B cell (primary cell): ENCODE measurements around the gene ANKRD65. TPM values are rescaled to one million over a fixed set of nuclear protein-coding genes. Genes with fewer than 3 reads are reported as not detected.

ENCODE experiments used
- ATAC-seq: fragments of 200-7000 bp; cut with Tn5 transposase; one replicate; pipeline ENCODE4 v1.10.0; 2021; ENCODE audit warnings: low read depth, mild to moderate bottlenecking, moderate number of reproducible peaks, moderate library complexity
- CTCF ChIA-PET: fragments of 350-600 bp; sonication (Branson Sonifier 250); formaldehyde crosslinking; loops from one replicate; lab custom pipeline; 2021; ENCODE audit warnings: antibody characterized with exemption, inconsistent platforms; lab: Charles Lee
- POLR2A ChIA-PET: fragments of 350-600 bp; sonication (Branson Sonifier 250); formaldehyde crosslinking; loops from one replicate; lab custom pipeline; 2021; ENCODE audit warnings: antibody characterized with exemption; lab: Charles Lee
- DNase-seq: peaks from one replicate; pipeline ENCODE4 v3.0.0; 2013
- H2AFZ ChIP-seq: 2 replicates; pipeline ENCODE4 v1.6.1; 2012; ENCODE audit warnings: mild to moderate bottlenecking, low read depth, low read length; ENCODE audit not compliant: insufficient read depth, poor library complexity, severe bottlenecking
- H3K27ac ChIP-seq, 2 donors: 1 replicate in 1 of 2; 2 replicates in 1 of 2; pipeline ENCODE4 v1.5.1; 2012 to 2013; ENCODE audit warnings: low read length in 2 of 2, mild to moderate bottlenecking in 2 of 2, moderate library complexity in 1 of 2
- H3K27me3 ChIP-seq, 4 experiments: fragments of 200-600 bp in 1 of 4; sonication (generic) in 1 of 4; replicated peaks in 1 of 4; 1 replicate in 2 of 4; 2 replicates in 2 of 4; pipeline versions ENCODE4 v1.6.1 to v1.7.0; 2013 to 2016; ENCODE audit warnings: low read length in 3 of 4, mild to moderate bottlenecking in 2 of 4, mixed read lengths in 1 of 4, moderate library complexity in 1 of 4; ENCODE audit not compliant: insufficient read depth in 4 of 4, control insufficient read depth in 3 of 4; ENCODE audit errors: control extremely low read depth in 1 of 4
- H3K36me3 ChIP-seq, 2 experiments: replicated peaks in 1 of 2; 1 replicate in 1 of 2; 2 replicates in 1 of 2; pipeline versions ENCODE4 v1.6.1 to v1.7.1; 2013; ENCODE audit warnings: low read length in 1 of 2; ENCODE audit not compliant: insufficient read depth in 2 of 2, control insufficient read depth in 1 of 2; ENCODE audit errors: control extremely low read depth in 1 of 2, extremely low read depth in 1 of 2
- H3K4me1 ChIP-seq, 2 donors: fragments of 200-600 bp in 1 of 2; sonication (generic) in 1 of 2; 1 replicate in 1 of 2; 2 replicates in 1 of 2; pipeline versions ENCODE4 v1.5.1 to v1.6.1; 2013 to 2017; ENCODE audit warnings: low read length in 2 of 2; ENCODE audit not compliant: control insufficient read depth in 2 of 2, insufficient read depth in 2 of 2
- H3K4me2 ChIP-seq: replicated peaks from 2 replicates; pipeline ENCODE3; 2012; ENCODE audit warnings: mild to moderate bottlenecking, low read depth, low read length; ENCODE audit not compliant: poor library complexity, severe bottlenecking
- H3K4me3 ChIP-seq, 5 experiments: fragments of 200-600 bp in 1 of 5; sonication (generic) in 1 of 5; 1 replicate in 3 of 5; 2 replicates in 2 of 5; pipeline versions ENCODE4 v1.5.1 to v1.7.0; 2011 to 2016; ENCODE audit warnings: low read length in 4 of 5, mild to moderate bottlenecking in 4 of 5, low read depth in 2 of 5, control low read depth in 1 of 5, moderate library complexity in 1 of 5; ENCODE audit not compliant: insufficient read depth in 1 of 5; ENCODE audit errors: control extremely low read depth in 1 of 5, extremely low read depth in 1 of 5
- H3K79me2 ChIP-seq: fragments of 200-600 bp; sonication (generic); one replicate; pipeline ENCODE4 v1.6.0; 2016; ENCODE audit warnings: low read length; ENCODE audit not compliant: control insufficient read depth, insufficient read depth
- H3K9ac ChIP-seq: fragments of 200-600 bp; sonication (generic); 2 replicates; pipeline ENCODE4 v1.6.1; 2017; ENCODE audit warnings: mild to moderate bottlenecking, low read length, moderate library complexity
- H3K9me3 ChIP-seq, 3 donors: one replicate each; pipeline versions ENCODE4 v1.6.1 to v1.7.1; 2013; ENCODE audit warnings: low read length in 2 of 3; ENCODE audit not compliant: control insufficient read depth in 2 of 3, insufficient read depth in 1 of 3; ENCODE audit errors: control extremely low read depth in 1 of 3
- H4K20me1 ChIP-seq: 2 replicates; pipeline ENCODE4 v1.6.0; 2012; ENCODE audit warnings: mild to moderate bottlenecking, low read length; ENCODE audit not compliant: insufficient read depth, control insufficient read depth, poor library complexity, severe bottlenecking
- H3K27ac Mint-ChIP-seq: one replicate; pipeline ENCODE4 v1.8.0; 2021; ENCODE audit warnings: mixed read lengths
- H3K27me3 Mint-ChIP-seq: one replicate; pipeline ENCODE4 v1.8.0; 2021; ENCODE audit warnings: mixed read lengths
- H3K4me1 Mint-ChIP-seq: one replicate; pipeline ENCODE4 v1.8.0; 2021; ENCODE audit warnings: mixed read lengths
- H3K4me3 Mint-ChIP-seq: one replicate; pipeline ENCODE4 v1.8.0; 2021; ENCODE audit warnings: mixed read lengths
- H3K9me3 Mint-ChIP-seq: one replicate; pipeline ENCODE4 v1.8.0; 2022; ENCODE audit warnings: mixed read lengths; ENCODE audit not compliant: insufficient read depth
- CTCF ChIP-seq: fragments of 200-600 bp; IDR thresholded peaks from one replicate; pipeline ENCODE4 v1.8.0; 2022; ENCODE audit warnings: antibody characterized with exemption, mild to moderate bottlenecking
- EZH2 ChIP-seq: IDR thresholded peaks from 2 replicates; pipeline ENCODE4 v1.6.1; 2012; ENCODE audit warnings: borderline replicate concordance, low read depth, mild to moderate bottlenecking, moderate library complexity, low read length; ENCODE audit not compliant: insufficient read depth, poor library complexity, severe bottlenecking
- WGBS: methylation state at CpG from one replicate; pipeline ENCODE4 v1.1.5; 2013; ENCODE audit warnings: missing lambda C conversion rate; ENCODE audit not compliant: insufficient coverage; 5-methylcytosine and 5-hydroxymethylcytosine counted together
- intact Hi-C: fragments of 100-400 bp; cut with micrococcal nuclease; formaldehyde crosslinking; loops from one replicate; pipeline ENCODE4 v1.10.0; 2022
- polyA plus RNA-seq: library from polyadenylated mRNA; depleted of rRNA; stranded (reverse); fragments of >200 nt; gene quantifications from 2 replicates; pipeline ENCODE4 v1.2.3, GENCODE V29; 2012
- total RNA-seq, 2 donors: library from RNA; stranded (reverse); fragments of 120-200 nt in 1 of 2; gene quantifications; 1 replicate in 1 of 2; 2 replicates in 1 of 2; pipeline versions ENCODE4 v1.2.3 to v1.2.4, GENCODE V29; 2013 to 2022

Gene ANKRD65
- total and polyA plus RNA-seq, 2 donors (not counting 1 experiment from before 2014, with no cell fraction given), result 0.12 TPM; not detected in 1

GRCh38 chr1:1380860-1381259, 40.2 kb downstream of the ANKRD65 start:
- no peak overlapping the region for H3K27ac ChIP-seq
- H4K20me1 ChIP-seq, result peaks cover 3% of the 10 kb centered on the region
- DNase-seq, result no peak
- H3K9me3 Mint-ChIP-seq, result no peaks in the 10 kb centered on the region
- peaks cover 3 to 4% of the 10 kb centered on the region in 2 donors for H3K4me1 ChIP-seq
- no peak overlapping the region for H3K9ac ChIP-seq
- H3K4me2 ChIP-seq, result no peak overlapping the region
- no peaks in the 10 kb centered on the region for H3K27me3 ChIP-seq
- H3K4me3 ChIP-seq, result no peak overlapping the region
- ChIA-PET POLR2A (no interaction called here), CTCF (no interaction called here)
- peaks cover 18% of the 10 kb centered on the region for H3K79me2 ChIP-seq
- H3K4me1 Mint-ChIP-seq, result no peaks in the 10 kb centered on the region
- no peak for ATAC-seq
- intact Hi-C loops, result no loop called here
- no peak overlapping the region for H3K27ac Mint-ChIP-seq
- no peak overlapping the region for H3K4me3 Mint-ChIP-seq
- H3K9me3 ChIP-seq, result no peaks in the 10 kb centered on the region
- WGBS, result 99% methylated on average over 16 of the region's 16 CpGs
- TF ChIP-seq EZH2, result no peak
- no peak for TF ChIP-seq CTCF
- H2AFZ ChIP-seq, result no peak overlapping the region
- H3K36me3 ChIP-seq, result peaks cover 0 to 4% of the 10 kb centered on the region in 2 experiments
- no peaks in the 10 kb centered on the region for H3K27me3 Mint-ChIP-seq

GRCh38 chr1:1377540-1378205, 43.4 kb downstream of the ANKRD65 start:
- intact Hi-C loops, result no loop called here
- Histone ChIP-seq H3K79me2 (peaks cover 29% of the 10 kb centered on the region), H4K20me1 (peaks cover 16% of the 10 kb centered on the region), H3K4me1 (peaks cover 10 to 22% of the 10 kb centered on the region in 2 donors), H3K27me3 (no peaks in the 10 kb centered on the region), H3K36me3 (peaks cover 0 to 7% of the 10 kb centered on the region in 2 experiments), H3K4me2 (no peak overlapping the region), H3K27ac (no peak overlapping the region), H3K9ac (no peak overlapping the region), H3K4me3 (no peak overlapping the region), H3K9me3 (no peaks in the 10 kb centered on the region), H2AFZ (no peak overlapping the region)
- ChIA-PET POLR2A (interaction anchor here (1.5 kb wide), 1 partner anchor 21 kb away, joined by 3 read pairs; the partner anchor contains the start of gene CCNL2), CTCF (interaction anchor here (1.0 kb wide), 1 partner anchor 22 kb away, joined by 4 read pairs; no protein-coding TSS in a partner anchor)
- no peak for DNase-seq
- Mint-ChIP-seq H3K4me1 (peaks cover 9% of the 10 kb centered on the region), H3K27me3 (no peaks in the 10 kb centered on the region), H3K9me3 (no peaks in the 10 kb centered on the region), H3K27ac (no peak overlapping the region), H3K4me3 (no peak overlapping the region)
- 100% methylated on average over 9 of the region's 16 CpGs for WGBS
- TF ChIP-seq EZH2, result no peak
- no peak for TF ChIP-seq CTCF
- ATAC-seq, result no peak
